ENCODE measurements around the gene SPO11.

Gene SPO11

DNA sequence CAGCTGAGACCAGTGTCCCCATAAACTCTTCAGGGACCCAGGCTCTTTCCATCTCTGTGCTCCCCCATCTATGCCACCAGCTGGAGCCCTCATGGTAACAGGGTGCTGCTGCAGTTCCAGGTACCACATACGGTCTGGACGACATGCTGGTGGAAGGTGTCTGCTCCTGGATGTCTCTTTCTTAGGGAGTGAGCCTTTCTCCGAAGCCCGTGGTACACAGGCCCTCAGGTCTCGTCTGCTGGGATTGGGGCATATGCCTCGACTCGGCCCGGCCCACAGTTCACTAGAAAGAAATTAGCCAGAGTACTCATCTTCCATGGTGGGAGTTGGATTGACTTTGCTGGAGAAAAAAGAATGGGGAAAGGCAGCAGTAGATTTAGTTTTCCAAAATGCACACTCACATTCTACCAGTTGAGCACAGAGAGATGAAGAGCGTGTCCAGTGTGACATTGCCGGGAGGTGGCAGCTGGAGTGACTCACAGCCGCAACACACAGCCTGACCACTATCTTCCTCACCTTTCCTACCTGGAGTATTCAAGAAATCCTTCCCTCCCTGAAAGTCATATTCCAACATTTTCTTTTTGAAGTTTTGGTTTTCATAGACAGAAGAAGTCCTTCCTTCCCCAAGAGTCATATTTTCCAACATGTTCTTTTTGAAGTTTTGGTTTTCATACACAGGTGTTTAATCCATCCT lies 18.6 kb upstream of the SPO11 start:
- no peak for ATAC-seq

- ATAC-seq = no peak
Measured at GRCh38 chr20:57312138-57312537, 17.5 kb upstream of the SPO11 start.

GRCh38 chr20:57313230-57313629 lies 16.4 kb upstream of the SPO11 start:
- no peak for ATAC-seq

DNA sequence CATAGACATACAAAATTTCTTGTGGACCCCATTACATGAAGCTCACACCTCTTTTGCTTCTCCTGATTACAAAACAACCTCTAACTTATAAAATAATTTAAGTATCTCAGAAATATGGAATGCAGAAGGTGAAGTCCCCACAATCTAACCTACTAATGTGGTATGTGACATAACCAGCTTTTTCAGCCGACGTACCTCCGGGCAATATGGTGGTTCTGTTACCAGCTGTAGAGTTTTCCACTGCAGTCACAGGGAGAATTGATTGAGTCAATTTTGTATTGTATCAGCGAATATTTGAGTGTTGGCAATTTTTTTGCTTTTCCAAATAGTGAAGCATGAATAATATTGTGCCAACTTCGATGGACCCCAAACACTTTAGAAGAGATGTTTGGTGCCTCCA lies 15.7 kb upstream of the SPO11 start:
- no peak for ATAC-seq

GRCh38 chr20:57315083-57315975 lies 14.3 kb upstream of the SPO11 start:
- ATAC-seq = no peak

GRCh38 chr20:57315976-57316480 lies 13.6 kb upstream of the SPO11 start:
- ATAC-seq = no peak

DNA sequence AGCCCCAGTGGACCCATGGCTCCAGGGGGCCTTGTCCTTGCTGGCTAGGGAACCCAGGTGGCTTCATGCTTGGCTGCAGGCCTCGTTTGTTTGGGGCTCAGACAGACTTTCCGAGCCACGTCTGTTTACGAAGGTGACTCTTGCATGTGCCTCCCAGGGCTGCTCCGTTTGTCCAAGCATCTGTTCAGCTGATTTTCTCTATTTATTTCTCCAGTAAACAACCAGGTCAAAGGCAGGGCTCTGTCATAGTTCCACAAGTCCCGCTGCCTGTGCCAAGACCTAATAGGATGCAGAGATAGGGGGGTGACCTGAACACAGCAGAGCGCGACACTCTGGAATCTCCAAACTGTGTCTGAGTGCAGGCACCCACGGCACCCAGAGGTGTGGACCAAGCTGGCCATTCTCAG lies 12.8 kb upstream of the SPO11 start:
- no peak for ATAC-seq

DNA sequence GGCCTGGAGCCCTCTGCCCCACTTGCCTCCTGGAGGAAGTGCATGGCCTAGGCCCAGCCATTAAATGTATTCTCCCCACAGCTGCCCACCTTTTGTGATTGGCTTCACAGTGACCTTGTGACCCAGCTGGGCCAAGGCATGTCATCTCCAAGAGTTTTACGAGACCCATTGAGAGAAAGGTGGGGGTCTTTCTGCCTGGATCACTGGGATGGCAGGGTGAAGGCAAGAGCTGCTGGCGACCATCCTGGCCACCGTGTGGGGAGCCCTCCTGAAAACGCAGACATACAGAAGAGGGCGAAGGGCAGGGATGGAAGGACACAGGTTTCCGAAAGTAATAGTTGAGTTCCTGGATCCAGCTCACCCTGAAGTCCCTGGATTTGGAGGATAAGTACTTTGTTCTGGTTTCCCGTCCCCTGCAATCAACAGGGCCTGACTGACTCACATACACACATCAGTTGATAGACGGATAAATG lies 12.3 kb upstream of the SPO11 start:
- ATAC-seq = no peak

DNA sequence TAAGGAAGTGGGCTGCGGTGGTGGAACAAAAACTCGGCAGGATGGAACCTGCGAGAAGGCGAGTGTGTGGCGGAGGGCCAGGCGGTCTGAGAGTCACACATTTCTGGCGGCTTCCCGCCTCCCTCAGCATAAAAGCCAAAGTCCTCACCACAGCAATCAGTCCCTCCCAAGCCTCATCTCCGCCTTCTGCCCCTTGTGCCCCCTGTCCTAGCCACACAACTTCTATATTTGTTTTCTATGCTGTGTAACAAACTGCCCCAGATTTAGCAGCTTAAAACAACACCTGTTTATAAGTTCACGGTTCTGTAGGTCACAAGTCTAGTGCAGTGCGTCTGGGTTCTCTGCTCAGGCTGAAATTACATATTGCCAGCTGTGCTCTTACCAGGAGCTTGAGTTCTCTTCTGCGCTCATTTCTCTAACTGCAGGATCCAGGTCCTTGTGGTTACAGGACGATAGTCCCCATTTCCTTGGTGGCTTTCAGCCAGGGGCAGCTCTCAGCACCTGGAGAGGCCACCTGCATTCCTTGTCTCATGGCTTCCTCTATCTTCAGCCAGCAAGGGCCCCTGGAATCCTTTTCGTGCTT lies 11.7 kb upstream of the SPO11 start:
- ATAC-seq = no peak

- ATAC-seq = no peak
Measured at GRCh38 chr20:57319584-57319983, 10.0 kb upstream of the SPO11 start.

DNA sequence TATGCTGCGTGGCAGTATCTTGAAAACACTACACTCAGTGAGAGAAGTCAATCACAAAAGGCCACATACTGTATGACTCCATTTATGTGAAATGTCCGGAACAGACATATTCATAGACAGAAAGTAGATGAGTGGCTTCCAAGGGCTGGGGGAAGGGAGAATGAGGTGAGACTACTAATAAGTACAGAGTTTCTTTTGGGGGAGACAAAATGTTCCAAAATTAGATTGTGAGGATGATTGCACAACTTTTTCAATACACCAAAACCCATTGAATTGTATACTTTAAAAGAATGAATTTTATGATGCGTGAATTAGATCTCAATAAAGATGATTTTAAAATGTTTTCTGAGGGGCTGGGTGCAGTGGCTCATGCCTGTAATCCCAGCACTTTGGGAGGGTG lies 9.2 kb upstream of the SPO11 start:
- ATAC-seq = no peak

DNA sequence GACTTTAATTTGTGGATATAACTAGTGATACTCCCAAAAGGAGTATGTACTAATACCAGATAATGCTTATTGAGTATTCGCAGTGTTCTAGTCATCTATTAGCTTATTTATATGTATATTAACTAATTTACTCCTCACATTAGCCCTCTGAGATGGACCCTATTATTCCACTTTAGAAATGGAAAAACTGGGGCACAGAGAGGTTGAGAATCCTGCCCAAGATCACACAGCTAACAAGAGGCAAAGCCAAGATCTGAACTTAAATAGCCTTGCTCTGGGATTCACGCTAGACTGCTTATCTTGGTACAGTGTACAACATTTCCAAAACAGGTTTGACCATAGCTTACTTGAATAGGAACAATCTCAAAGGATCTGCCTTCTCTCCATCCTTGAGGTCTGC lies 8.5 kb upstream of the SPO11 start:
- no peak for ATAC-seq

DNA sequence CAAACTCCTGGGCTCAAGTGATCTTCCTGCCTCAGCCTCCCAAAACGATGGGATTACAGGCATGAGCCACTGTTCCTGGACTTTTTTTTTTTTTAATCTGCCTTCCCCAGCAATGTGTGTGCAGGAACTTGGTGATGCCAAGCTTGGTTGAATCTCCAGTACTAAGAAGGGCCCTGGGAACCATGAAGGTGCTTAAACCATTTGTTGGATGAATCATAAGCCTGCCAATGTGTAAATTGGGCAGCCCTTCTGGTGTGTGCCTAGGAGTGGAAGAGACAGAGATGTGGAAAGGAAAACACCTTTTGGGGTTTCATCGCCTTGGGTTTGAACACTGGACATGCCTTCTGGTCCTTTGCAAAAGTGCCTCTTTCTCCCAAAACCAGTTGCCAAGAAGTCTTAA lies 7.1 kb upstream of the SPO11 start:
- ATAC-seq = no peak

GRCh38 chr20:57323034-57323433 lies 6.6 kb upstream of the SPO11 start:
- no peak for ATAC-seq

- ATAC-seq = no peak
Measured at GRCh38 chr20:57325632-57326356, 3.8 kb upstream of the SPO11 start.

- no peak for ATAC-seq
Measured at GRCh38 chr20:57326667-57327455, 2.7 kb upstream of the SPO11 start.

- ATAC-seq = no peak
Measured at GRCh38 chr20:57327820-57328219, 1.8 kb upstream of the SPO11 start.

GRCh38 chr20:57330998-57331397 lies 1.4 kb downstream of the SPO11 start:
- ATAC-seq = no peak

GRCh38 chr20:57332105-57333089 lies 2.8 kb downstream of the SPO11 start:
- no peak for ATAC-seq

DNA sequence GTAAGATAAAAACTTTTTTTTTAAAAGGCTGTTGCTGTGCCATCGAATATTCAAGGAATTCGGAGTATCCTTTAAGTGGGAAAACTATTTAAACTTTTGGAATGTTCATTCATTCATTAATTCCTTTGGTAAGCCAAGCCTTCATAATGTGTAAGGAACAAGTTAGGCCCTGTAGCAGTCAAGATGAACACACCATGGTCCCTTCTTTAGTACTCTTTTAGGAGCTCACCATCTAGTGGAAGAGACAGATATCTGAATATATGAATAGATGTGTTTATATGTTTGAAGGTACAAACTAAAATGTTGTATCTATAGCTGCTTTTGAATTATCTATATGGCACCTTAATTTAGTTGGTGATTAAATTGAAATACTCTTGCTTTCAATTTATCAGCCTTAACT lies 5.8 kb downstream of the SPO11 start:
- no peak for ATAC-seq

- no peak for ATAC-seq
Measured at GRCh38 chr20:57341663-57342062, 12.1 kb downstream of the SPO11 start.

Data from activated CD4-positive, CD25-positive, alpha-beta regulatory T cell treated with anti-CD3 and anti-CD28 coated beads, Interleukin-2, amount 50 U/mL, for 24 hours (primary cell).